RCC 7860 (cell line): Measurements from ENCODE around the gene PAPLN.
A peak's percentile ranks its signal among the peaks of the same experiment; 100 is the strongest.

ENCODE experiments used
- DNase-seq: peaks from one replicate; pipeline ENCODE4 v3.0.0-alpha.2; 2015; ENCODE audit warnings: low spot score
- FAIRE-seq: peaks from 2 replicates; lab custom pipeline; 2012; peaks lifted over from hg19 to GRCh38; lab: Jason Lieb, UNC

PAPLN gene

DNA sequence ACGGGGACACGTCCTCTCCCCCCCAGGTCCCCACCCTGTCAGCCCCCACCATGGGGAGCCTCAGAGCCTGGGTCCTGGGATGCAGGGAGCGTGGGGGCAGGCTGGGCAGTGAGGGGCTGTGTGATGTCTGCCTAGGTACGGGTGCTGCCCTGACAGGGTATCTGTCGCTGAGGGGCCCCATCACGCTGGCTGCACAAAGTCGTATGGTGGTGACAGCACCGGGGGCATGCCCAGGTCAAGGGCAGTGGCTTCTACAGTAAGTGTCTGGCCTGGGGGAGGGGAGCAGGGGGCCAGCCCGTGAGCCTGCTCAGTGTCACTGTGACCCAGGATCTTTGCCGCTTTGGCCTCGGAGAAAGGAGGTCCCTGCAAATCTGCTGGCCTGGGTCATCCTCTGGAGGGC is 23.3 kb downstream of the PAPLN start:
- DNase-seq (no peak), FAIRE-seq (no peak)

DNA sequence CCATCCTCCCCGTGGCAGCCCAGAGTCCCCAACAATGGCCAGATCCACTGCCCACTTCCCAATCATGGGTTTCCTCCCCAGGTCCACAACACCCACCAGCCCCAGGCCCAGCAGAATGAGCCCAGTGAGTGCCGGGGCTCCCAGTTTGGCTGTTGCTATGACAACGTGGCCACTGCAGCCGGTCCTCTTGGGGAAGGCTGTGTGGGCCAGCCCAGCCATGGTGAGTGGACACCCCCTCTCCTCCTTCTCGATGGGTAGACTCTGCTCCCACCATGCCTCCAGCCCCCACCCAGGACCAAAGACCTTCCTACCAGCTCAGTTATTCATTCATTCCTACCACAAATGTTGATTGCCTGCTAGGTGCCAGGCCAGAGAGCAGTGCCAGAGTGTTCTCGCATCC is 23.8 kb downstream of the PAPLN start:
- DNase-seq (no peak), FAIRE-seq (no peak)

DNA sequence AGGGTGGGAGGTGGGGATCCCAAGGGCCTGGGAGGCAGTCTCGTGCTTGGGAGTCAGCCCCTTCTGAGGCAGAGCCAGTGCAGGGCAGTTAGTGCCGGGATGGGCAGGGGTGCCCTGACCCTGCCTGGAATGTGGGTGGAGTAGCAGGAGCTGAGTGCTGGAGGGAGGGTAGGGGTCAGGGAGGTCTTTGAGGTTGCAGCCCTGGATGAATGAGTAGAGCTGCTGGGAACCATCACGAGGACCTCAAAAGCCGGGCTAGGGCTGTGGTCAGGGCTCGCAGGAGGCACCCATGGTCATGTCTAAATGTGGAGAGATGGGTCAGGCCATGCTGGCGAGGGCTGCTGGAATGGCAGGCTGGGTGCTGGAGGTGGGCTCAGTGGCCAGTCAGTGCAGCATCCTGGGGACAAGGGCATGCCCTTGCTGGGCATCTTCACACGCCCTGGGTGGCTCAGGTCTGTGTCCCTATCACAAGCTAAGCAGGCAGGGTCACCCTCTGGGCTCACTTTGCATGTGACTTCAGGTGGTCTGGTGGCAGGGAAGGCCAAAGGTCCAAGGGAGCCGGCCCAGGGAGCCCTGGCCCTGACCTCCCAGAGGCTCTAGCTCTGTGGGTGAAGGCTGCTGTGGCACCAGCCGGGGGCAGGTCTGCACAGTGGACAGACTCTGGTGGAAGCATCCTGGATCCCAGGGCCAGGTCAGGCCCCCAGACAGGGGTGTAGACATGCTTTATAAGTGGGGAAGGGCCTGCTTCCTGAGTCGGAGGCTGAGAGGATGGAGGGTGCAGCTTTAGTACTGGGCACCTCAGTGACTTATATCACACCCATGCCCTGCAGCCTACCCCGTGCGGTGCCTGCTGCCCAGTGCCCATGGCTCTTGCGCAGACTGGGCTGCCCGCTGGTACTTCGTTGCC is 24.5 kb downstream of the PAPLN start:
- no peak for DNase-seq
- no peak for FAIRE-seq

DNA sequence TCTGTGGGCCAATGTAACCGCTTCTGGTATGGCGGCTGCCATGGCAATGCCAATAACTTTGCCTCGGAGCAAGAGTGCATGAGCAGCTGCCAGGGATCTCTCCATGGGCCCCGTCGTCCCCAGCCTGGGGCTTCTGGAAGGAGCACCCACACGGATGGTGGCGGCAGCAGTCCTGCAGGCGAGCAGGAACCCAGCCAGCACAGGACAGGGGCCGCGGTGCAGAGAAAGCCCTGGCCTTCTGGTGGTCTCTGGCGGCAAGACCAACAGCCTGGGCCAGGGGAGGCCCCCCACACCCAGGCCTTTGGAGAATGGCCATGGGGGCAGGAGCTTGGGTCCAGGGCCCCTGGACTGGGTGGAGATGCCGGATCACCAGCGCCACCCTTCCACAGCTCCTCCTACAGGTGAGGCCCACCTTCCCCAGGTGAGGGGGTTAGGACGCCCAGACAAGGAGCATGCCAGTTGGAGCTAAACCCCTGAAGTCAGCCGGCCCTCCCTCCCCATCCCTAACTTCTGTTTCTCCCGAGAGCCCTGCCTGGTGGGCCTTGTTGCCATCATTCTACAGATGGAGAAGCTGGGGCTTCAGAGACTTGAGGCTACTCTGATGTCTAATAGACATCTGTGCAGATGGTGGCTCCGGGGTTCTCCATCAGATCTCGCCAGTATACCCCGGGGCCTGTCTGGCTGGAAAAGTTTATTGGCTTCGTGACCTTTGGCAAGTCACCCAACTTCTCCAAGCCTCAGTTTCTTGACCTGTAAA is 25.3 kb downstream of the PAPLN start:
- FAIRE-seq (no peak), DNase-seq (no peak)

DNA sequence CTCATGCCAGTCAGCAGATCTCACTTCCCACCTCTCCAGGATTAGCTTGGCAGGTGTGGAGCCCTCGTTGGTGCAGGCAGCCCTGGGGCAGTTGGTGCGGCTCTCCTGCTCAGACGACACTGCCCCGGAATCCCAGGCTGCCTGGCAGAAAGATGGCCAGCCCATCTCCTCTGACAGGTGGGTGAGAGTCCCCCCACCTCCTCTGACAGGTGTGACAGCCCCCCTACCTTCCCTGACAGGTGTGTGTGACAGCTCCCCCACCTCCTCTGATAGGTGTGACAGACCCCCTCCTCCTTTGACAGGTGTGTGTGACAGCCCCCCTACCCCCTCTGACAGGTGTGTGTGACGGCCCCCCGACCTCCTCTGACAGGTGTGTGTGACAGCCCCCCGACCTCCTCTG is 26.3 kb downstream of the PAPLN start:
- DNase-seq, result no peak
- no peak for FAIRE-seq

DNA sequence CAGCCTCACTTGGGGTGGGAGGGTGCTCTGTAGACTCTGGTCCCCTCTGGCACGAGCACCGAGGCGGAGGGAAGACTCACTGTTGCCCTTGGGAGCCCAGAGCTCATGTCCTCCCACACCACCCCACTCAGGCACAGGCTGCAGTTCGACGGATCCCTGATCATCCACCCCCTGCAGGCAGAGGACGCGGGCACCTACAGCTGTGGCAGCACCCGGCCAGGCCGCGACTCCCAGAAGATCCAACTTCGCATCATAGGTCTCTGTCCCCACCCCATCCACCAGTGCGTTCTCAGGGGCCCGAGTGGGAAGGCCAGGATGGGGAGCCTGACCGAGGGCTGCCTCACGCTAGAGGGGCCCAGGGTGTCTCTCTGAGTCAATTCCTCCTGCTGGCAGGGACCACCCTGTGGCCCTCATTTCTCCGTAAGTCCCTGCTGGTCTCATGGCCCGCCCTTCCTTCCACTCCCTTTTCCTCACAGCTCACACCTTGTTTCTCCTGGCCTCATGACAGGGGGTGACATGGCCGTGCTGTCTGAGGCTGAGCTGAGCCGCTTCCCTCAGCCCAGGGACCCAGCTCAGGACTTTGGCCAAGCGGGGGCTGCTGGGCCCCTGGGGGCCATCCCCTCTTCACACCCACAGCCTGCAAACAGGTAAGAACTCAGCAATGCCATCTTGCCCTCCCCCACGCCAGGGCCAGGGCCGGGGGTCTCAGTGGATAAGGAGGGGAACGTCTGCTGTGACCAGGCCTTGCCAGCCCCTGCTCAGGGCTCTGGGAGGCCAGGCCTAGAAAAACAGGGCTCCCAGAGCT is 27.0 kb downstream of the PAPLN start:
- no peak for DNase-seq
- no peak for FAIRE-seq

DNA sequence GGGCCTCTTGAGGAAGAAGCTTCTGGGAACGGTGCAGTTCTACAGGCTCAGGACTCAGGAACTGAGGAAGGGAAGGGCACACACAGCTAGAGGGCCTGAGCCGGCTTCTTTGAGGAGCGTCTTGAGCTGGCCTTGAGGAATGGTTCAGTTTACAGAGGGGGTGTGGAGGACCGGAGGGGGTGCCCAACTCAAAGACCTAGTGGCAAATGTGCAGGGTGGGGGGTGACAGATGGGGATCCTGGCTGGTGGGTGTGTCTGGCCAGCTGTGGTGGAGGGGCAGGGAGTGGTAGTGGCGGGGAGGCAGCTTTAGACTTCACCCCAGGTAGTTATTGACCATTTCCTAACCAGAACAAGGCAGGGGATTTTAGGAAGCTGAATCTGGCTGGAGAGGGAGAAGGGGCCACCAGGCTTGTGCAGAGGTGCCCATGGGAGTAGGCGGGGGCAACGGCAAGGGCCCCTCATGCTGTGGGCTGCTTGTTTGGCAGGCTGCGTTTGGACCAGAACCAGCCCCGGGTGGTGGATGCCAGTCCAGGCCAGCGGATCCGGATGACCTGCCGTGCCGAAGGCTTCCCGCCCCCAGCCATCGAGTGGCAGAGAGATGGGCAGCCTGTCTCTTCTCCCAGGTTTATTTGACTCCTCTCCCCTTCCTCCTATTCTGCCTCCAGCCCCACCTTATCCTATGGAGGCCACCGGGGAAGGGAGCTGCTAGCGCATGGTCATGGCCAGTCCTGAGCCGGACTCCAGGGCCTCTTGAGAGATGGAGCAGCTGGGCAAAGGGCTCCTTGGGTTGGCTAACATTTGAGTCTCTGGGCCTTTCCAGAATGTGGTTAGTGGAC is 27.8 kb downstream of the PAPLN start:
- DNase-seq (no peak), FAIRE-seq (no peak)

DNA sequence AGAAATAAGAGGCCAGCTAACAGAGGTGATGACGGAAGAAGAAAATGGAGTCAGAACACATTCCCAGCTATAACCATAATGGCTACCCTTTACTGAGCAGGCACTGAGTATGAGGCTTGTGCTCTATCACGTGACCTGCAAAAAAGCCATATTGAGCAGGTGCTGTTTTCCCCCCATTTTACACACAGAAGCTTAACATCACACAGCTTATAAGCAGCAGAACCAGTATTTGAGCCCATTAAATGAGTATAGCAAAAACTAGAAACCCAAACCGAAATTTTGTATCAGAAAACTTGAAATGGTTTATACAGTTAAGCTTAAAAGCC is 28.4 kb downstream of the PAPLN start:
- FAIRE-seq, result no peak
- DNase-seq, result no peak

DNA sequence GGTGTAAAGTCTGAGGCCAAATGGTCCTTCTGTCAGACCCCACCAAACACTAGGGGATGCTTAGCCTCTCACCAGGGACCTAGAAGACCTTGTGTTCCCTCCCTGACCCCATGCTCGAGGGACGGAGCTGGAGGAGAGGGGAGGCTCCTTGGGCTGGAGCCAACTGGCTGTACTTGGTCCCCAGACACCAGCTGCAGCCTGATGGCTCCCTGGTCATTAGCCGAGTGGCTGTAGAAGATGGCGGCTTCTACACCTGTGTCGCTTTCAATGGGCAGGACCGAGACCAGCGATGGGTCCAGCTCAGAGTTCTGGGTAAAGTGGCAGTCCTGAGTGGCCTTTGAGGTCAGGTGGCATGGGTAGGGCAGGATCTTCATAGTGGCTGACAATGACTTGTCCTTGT is 29.0 kb downstream of the PAPLN start:
- DNase-seq (no peak), FAIRE-seq (no peak)

DNA sequence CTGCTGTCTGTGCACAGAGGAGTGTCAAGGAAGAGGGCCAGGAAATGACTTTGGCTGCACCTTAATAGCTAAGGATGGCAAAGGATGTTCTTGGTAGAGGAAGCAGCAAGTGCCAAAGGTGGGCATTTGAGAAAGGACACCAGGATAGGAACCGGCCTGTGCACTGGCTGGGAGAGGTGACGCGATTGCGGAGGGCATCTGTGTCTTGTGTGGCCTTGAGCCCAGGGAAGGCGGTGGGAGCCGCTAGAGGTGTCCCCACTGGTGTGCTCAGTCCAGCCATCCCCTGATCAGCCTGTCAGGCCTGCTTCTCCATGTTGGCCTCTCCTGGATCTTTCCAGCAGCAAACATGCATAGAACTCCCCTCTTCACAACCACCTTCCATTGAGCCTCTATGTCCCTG is 30.2 kb downstream of the PAPLN start:
- no peak for DNase-seq
- FAIRE-seq, result no peak

DNA sequence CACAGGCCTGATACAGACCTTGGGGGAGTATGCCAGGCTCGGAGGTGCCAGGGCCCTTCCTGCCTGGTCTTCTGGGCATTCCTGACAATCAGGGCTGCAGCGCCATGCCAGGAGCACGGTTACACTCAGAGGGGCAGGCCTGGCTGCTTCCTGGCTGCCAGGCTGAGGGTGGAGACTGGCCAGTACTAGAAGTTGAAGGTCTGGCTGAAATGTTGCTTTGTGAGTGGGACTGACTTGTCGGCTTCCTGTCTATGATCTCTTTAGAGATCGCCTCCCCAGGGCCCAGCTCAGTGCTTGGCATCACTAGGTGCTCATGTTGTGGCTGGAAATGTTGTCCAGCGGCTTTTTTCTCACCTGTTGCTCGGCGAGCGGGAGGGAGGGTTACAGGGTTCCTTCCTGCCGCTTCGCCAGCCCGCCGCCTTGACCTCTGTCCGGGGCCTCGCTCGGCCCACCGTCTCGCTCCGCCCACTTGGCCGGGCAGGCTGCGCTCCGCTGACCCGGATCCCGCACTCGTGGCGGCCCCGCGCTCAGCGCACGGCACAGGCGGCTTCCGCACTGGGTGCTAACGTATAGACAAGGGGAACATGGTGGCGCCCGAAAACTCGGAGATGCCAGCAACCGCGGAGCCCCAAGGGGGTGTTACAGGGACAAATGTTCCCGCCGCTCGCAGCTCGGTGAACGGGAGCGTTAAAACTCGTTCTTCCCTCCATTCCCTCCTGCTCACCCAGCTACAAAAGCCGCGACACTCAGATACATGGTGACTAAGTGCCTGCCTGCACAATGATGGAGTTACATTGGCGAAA is 32.6 kb downstream of the PAPLN start:
- no peak for FAIRE-seq
- peak; percentile 39 for DNase-seq

DNA sequence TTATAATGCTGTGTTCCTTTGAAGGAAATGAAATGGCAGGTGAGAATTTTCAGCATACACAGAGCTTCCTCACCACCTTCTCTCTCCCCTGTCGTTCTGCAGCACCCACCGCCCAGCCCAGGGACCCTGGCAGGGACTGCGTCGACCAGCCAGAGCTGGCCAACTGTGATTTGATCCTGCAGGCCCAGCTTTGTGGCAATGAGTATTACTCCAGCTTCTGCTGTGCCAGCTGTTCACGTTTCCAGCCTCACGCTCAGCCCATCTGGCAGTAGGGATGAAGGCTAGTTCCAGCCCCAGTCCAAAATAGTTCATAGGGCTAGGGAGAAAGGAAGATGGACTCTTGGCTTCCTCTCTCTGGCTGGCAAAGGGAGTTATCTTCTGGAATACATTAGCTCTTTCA is 35.1 kb downstream of the PAPLN start:
- FAIRE-seq (no peak), DNase-seq (no peak)

DNA sequence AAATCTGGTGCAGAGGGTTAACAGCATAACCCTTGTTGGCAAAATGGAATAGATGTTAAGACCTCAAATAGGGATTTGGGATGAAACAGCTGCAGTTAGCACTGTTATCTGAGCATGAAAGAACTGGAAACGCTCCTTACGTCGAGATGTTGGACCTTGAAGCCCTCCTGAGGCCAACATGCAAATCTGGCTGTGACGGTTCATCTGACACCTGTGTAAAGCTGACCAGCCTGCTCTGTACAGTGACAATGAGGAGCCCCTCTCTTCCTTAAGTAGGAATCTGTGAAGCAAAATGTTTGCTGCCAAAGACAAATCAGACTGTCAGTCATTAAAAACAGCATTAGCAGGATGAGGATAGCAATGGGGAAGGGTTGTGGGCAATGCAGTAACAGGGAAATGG is 36.5 kb downstream of the PAPLN start:
- FAIRE-seq, result no peak
- DNase-seq, result no peak

DNA sequence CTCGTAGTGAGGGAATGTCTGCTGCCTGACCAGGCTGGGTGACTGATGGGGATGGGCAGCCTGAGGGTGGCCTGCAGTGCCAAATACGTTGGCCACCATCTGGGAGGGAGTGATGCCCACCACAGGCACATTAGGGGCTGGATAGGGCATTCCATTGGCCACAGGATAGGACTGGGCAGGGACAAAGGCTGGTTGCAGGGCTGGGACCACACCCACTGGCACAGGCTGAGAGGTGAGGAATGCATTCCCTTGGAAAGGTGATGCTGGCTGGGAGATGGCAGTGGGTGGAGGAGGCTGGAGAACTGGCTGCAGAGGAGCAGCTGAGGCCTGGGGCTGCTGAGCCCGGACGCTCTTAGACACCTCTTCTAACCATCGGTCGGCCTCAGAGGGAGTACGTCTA is 39.5 kb downstream of the PAPLN start:
- DNase-seq, result no peak
- no peak for FAIRE-seq

DNA sequence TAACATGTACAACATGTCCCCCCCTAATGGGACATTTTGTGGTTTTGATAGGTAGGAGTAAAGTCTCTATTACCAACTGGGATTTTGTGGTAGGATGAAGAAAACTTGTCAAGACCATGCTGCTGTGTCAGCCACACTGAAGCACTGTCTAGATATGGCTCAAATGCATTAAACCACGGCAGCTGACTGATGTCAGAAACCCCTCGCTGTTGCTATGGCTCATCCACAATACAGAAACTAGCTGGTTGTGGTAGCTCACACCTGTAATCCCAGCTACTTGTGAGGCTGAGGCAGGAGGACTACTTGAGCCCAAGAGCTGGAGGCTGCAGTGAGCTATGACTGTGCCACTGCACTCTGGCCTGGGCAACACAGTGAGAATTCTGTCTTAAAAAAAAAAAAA is 40.1 kb downstream of the PAPLN start:
- FAIRE-seq (no peak), DNase-seq (no peak)

DNA sequence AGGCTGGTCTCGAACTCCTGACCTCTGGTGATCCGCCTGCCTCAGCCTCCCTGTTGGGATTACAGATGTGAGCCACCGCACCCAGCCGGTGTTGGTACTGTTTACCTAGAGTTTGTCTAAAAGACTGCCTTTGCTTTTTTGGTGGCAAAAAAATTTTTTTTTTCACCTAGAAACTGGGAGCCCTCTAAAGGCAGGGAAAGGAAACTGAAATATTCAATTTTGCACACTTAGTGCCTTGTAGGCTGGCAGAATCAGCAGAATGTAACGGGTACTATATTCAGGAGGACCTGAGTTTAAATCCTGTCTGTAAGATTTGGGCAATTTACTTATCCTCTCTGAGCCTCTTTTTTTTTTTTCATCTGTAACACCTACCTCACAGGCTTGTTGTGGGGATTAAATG is 43.6 kb downstream of the PAPLN start:
- DNase-seq (no peak), FAIRE-seq (no peak)

DNA sequence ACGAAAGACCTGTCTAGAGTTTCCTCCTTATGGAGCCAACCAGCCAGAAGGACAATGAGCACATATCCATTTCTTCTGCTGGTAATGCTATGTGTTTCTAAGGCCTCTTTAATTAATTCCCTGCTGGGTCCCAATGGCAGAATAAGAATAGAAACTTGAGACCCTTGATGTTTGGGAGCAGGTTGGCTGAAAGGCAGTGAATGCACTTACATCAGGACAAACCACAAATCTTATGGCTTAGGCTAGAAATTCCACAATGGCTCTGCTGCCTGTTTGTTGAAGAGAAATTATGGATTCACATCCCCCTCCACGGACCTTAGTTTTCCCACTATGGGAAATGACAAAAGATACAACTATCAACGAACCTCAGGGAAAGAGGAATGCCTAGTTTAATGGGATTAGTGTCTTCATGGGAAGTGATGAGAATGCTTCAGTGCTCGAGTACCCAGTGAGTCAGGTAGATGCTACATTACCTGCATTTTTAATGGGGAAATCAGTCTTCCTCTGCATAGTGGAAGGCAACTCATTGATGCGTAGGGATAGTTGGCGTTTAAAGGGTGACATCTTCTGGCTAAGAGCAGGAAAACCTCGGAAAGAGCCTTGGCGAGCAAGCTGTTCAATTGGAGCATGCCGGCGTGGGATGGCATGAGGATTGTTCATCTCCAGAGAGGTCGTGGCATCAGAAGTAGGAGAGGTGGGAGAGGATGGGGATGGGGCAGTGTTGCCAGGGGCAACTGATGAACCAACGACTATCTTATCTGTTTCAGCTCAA is 46.5 kb downstream of the PAPLN start:
- DNase-seq (no peak), FAIRE-seq (no peak)

DNA sequence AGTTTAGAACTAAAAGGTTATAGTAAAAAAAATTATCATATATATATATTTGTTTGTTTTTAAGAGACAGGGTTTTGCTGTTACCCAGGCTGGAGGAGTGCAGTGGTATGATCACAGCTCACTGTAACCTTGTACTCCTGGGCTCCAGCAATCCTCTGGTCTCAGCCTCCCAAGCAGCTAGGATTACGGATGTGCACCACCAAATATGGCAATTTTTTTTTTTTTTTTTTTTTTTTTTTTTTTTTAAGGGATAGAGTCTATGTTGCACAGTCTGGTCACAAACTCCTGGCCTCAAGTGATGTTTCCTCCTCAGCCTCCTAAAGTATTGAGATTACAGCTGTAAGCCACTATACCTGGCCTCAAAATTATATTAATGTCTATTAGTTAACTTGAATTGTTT is 48.7 kb downstream of the PAPLN start:
- DNase-seq (no peak), FAIRE-seq (no peak)

DNA sequence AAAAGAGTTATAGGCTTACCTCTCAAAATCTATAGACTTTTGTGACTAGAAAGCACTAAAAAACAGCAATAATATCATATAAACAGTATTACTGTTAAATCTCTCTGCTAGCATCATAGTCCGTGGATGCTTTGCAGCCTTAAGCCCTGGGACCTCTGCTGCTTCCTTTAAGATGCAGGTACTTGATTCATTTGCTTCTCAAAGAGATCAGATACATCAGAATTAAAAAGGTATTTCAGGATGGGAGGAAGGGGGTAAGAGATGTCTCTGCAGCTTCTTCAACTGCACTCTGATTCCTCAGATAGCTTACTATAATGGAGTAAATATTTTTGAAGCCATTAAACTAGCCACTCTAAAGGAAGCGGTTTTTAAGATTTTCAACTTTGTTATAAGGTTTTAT is 49.3 kb downstream of the PAPLN start:
- FAIRE-seq (no peak), DNase-seq (no peak)
